GM04503 (cell line): Measurements from ENCODE around the gene SLC38A11.

Experiments used
- DNase-seq: peaks from one replicate; pipeline ENCODE4 v3.0.0-alpha.2; 2012; ENCODE audit warnings: low read depth

Gene SLC38A11

DNA sequence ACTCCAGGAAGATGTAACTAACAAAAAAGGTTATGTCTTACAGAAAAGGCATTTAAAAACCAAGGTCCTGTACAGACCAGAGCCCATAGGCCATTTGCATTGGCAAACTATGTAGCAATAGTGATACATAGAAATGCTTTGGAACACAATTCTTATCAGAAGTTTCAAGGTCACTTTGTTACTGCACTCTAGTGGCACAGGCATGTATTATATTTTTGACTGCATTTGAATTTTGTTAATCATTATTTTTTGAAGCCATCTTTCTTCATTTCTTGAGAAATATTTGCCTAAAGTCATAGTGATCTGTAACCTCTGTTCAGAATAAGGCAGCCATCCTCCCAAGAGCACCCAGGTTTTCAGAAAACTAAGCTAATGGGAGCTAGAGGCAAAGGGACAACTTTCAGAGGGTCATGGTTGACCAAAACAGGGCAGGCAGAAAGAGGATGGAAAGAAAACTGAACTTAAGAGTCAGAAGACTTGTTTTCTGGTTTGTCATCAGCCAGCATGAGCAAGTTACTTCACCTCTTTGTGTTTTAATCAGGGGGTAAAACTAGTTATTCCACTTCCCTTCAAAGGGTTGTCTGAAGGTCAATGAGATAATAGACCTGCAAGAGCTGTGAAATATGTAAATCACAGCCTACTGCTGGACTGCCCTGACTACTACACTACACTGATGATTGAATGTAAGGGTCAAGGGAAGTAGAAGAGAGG lies 41.5 kb downstream of the SLC38A11 start:
- DNase-seq = no peak

DNA sequence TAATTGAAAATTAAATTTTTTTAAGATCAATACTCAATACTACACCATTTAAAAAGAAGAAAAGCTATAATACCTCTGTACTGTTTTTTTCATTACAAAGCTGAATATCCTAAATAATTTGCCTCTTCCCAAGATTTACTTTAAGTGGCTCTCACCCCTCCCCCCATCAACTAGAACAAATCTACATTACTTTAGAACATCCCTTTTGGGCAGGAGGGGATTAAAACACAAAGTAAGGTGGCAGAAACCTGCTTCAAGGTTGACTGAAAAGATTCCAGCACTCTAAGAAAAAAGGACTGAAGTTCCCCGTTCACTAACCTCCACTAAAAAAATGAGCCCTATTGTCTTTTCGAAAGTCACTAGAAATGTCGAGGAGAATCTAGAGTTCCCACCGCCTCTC lies 42.3 kb downstream of the SLC38A11 start:
- DNase-seq = no peak

DNA sequence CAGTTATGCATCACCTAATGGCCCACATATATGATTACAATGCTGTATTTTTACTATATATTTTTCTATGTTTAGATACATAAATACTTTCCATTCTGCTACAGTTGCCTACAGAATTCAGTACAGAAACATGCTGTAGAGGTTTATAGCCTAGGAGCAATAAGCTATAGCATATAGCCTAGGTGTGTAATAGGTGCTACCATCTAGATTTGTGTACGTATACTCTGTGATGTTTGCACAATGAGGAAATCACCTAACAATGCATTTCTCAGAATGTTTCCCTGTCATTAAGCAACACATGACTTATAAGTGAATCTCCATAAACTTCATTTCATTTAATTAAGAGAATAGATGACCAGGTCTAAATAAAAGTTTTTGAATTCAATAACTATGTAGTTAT lies 43.5 kb downstream of the SLC38A11 start:
- no peak for DNase-seq

DNA sequence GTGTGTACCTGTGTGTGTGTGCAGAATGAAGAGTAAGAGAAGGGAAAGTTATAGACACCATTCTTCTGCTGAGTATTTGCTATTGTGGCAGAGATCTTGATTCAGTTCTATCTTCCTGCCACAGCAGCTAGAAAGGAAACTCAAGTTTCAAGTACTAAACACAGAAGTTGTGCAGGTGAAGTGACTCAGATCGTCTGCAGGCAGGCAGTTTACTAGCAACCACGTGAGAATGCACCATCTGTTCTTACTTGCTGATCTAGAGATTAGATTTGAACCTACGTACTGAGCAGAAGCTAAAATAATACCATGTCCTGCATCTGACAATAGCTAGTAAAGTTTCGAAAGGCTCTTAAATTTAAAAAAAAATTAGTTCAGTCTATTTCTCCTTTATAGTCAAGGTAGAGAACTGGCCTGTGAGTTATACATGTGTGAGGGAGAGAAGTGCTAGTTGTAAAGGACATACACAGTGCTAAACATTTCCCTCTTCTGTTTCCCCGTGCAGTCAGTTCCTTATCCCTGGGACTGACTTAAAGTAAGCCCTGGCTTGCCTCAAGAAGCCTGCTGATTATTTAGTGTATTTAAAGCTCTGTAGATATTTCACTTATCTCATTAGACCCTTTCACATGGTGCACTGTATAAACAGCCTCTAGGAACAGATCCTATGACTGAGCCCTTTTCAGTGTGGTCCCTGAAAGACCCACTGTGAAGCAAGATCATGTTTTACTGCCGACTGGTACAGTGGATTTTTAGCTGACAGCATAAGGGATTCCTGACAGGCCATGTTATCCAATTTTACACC lies 45.0 kb downstream of the SLC38A11 start:
- no peak for DNase-seq

DNA sequence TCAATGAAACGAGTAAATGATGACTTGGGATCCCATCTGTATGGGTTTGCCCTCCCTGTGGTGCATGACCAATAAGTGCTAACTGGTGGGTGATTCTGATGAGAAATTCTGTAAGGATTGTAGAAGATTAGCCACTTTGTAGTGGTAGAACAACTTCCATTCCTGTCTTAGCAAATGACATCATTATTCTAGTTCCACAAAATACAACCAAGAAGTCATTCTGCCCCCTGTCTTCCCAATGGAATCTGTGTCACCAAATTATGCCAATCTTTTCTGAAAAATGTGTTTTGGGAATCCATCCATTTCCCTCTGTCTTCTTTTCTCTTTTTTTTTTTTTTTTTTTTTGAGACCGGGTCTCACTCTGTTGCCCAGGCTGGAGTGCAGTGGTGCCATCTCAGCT lies 48.4 kb downstream of the SLC38A11 start:
- DNase-seq = no peak

DNA sequence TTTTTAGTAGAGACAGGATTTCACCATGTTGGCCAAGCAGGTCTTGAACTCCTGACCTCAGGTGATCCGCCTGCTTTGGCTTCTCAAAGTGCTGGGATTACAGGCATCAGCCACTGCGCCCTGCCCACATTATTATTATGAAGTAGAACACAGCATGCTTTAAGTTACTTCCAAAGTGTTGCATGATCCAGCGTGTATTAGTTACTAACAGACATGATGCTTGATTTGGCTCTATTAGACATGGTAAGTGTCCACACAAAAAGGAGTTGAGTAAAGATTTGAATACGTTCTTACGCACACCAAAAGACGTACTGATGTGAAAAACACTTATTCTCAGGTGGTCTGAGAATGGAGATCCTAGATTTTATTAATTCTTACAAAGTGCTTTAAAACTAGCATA lies 50.0 kb downstream of the SLC38A11 start:
- DNase-seq = no peak

DNA sequence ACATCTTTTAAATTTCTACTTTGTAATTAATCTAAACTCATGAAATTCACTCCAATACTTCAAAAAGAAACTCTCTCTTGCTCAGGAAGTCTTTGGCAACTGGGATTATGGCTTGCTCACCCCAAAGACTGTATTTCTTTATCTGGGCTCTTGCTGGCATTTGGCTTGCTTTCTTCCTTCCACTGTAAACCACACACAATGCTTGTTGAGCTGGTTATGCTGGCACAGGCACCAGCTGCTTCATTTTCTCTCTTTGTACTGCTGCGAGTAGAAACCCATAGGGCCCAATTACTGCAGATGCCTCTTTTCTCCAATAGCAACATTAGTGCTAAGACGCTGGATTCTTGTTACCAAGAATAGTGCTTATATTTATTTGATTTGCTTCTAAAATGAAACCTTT lies 51.4 kb downstream of the SLC38A11 start:
- DNase-seq = no peak

DNA sequence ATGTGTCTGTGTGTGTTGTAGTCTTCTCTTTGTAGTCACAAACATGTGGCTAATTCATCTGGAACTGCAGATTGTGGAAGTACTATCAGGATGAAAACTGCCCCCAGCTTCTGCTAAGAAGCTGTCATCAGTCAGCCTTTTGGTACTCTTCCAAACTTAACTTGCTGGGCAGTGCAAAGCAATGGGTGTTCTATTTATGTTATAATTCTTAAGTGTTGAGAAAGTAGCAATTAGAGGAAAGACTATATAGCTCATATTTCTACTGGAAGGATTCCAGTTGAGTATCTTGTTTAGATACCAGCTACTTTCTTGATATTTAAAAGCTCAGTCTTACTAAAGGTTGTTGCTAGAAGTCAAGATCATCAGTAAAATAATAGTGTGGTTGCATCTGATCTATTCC lies 52.1 kb downstream of the SLC38A11 start:
- DNase-seq = no peak

DNA sequence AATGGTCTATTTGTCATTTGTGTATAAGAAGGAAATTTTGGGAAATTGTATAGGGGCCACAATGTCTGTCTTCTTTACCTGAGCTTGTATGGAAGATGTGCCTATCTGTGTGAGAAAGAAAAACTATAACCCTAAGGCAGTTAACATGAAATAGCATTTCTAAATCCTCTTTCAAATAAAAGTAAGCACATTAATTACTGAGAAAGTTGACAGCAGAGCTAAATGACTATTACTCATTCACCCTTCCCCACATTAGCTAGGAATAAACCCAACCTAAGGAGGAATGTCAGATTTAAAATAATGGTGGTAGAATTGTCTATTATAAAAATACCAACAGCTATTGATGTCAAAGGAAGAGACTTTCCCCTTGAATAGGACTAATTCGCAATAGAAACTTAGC lies 56.2 kb downstream of the SLC38A11 start:
- DNase-seq = no peak

DNA sequence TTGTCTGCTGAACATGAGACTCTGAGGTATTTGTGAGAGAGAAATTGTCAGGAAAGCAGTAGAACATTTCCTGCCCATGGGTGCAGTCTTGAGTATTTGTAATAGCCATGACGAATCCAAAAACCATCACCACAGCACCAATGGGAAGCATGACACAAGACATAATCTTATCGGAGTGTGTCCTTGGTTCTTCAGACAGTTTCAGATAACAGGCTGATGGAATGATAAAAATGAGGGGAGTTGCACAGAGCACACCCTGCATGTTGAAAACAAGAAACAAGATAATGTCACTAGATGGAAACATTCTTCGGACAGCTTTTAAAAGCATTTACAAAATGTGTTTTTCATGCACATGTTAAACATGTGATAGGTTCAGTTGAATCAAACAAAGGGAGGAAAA lies 56.9 kb downstream of the SLC38A11 start:
- DNase-seq = no peak

DNA sequence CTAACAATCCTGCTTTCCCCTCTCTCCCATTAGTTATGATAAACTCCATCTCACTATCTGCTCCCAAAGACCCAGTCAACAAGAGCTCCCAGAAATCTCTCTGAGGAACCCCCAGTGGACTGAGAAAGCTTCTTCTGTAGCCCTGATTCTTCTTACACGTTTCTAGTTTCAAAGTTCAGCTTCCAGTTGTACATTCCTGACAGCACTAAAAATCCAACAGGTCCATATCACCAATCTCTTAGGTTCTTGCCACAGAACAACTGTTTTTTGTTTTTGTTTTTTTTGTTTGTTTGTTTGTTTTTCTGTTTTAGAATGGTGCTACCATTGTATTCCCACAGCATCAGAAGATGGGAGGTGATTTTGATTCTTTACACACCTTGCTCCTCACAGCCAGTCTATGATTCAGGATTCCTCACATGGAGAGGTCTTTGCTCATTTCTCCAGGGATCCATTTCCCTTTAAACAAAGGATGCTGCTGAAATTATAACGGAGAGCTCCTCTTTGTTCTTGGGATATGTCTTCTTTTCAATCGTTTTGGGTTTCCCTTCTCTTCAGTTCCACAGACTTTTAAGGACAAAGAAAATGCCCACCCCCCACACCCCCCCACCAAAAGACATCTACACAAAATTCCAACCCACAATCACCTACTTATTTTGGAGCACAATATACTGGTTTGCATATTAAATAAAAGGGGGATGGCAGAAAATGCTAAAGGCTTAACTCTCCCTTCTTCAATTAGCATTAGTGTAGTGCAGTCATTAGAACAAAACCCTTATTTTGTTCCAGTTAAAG lies 57.7 kb downstream of the SLC38A11 start:
- DNase-seq = no peak

DNA sequence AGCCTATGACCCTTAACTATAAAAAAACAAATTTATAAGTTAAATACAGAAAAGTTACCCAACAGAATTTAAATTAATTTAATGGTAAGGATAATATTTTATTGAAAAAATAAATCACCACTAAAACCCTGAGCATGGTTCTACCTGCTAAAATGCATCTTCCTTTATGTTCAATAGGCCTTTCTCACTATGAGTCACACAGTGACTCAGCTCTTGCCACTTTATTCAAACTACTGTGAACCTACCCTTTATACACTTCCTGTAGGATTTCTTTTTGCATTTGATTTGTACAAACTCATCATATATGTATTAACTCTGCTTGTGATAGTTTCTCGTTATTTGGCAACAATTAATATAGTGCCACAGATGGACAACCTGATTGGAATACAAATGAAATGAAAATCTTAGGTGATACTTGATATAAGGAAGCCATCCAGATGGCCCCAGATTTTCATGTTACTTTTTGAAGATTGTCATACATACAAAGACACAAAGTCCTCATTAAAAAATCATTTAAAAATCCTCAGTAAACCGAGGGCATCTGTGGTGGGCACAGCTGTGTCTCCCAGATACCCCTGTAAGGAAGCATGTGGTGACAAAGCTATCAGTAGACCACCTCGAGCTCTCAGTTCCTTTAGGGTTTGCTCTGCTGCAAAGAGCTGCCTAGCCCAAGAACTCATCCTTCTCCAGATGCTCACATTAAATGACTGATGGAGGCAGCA lies 58.5 kb downstream of the SLC38A11 start:
- DNase-seq = no peak

DNA sequence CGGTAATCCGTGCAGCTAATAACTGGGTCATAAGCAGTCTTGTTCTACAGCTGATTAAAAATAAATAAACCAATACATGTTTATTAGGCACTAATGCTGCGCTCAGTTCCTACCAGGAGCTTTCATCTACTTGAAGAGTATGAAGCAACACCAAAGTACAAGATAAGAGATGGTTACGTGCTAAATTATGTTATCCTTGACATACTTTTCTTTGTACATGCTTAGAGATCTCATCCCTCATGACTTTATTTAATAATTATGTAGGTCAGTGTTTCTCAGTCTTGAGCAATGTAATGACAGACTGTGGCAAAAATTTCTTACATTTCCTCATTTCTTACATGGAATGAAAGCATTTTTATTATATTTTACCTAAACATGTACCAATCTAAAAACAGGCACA lies 59.1 kb downstream of the SLC38A11 start:
- DNase-seq = no peak

DNA sequence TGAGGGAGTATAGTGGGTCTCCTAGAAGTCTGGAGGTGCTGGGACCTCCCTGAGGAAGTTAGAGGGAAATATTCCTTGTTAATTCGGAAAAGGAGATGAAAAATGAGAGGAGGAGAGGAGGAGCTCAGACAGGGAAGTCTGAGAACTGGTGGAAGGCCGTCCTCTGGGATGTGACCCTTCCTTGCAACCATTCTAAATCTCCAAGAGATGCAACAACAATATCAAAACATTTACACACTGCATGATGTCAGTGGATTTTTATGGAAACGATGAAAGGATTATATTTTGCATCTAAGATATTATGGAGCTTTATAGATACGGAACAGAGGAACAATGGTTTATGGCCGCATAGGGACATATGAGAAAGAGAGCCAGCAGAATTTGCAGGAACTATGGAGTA lies 63.9 kb downstream of the SLC38A11 start:
- DNase-seq = no peak

DNA sequence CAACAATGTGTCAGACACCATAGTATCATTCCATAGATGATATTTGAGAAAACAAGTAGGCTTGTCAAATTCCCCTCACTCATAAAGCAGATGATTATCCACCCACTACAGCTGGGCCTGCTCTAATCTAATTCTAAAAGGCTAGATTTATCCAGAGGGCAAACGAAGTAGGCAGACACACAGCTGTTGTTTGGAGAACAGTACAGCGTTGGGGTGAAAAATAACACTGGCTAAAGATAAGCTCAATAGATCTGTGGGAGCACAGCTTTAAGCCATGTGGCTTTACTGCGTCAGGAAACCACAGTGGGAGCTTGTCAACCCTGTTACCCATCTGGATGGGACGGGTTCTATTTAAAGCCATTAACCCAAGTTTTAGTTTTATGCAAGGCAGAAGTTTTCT lies 64.8 kb downstream of the SLC38A11 start:
- DNase-seq = no peak

DNA sequence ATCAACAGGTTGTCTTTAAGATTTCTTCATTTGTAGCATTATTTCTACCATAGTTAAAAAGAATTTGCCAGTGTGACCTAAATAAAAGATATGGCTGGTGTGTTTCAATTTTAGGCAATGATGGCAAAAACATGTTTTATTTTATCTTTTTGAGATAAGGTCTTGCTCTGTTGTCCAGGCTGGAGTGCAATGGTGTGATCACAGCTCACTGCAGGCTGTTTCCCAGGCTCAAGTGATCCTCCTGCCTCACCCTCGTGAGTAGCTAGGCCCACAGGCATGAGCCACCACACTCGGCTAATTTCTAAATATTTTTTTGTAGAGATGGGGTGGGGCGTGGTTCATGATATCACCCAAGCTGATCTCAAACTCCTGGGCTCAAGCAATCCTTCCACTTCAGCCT lies 66.7 kb downstream of the SLC38A11 start:
- DNase-seq = no peak

DNA sequence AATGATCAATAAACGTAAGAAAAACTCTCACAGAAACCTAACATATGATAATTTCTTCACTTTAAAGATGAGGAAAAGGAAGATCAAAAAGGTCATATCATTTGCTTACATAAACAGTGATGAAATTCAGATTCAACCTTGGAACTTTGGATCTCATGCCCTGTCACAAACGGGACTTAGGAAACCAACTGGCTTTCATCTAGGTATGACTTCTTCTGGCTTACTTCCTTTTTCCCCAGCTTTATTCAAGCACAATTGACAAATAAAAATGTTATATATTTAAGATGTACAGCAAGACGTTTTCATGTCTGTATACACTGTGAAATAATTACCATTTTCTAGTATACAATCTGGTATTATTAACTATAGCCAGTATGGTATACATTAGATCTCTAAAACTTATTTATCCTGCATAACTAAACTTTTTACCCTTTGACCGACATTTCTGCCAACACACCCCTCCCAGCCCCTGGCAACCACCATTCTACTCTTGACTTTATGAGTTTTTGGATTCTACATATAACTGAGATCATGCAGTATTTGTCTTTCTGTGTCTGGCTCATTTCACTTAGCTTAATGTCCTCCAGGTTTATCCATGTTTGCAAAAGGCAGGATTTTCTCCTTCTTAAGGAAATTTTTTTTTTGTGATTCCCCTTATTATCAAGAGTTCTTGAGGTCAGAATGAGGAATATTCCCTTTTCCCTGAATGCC lies 67.7 kb downstream of the SLC38A11 start:
- no peak for DNase-seq

DNA sequence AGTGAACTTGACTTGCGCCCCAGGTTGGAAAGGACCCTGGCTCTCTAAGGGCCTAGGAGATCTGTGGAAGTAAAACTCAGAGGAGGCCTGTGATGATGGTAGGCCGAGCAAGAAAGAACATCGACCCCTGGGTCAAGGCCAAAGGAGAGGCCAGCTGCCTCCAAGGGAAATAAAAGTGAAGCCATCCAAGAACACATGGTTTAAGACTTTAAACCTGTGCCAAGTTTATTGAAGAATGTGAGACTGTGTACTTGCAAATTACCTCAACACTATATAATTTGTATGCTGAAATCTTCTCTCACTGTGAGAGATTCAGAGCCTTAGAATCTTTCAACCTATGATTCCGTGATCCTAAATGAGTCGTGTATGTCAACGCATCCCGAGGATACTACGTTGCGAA lies 73.0 kb downstream of the SLC38A11 start:
- no peak for DNase-seq

DNA sequence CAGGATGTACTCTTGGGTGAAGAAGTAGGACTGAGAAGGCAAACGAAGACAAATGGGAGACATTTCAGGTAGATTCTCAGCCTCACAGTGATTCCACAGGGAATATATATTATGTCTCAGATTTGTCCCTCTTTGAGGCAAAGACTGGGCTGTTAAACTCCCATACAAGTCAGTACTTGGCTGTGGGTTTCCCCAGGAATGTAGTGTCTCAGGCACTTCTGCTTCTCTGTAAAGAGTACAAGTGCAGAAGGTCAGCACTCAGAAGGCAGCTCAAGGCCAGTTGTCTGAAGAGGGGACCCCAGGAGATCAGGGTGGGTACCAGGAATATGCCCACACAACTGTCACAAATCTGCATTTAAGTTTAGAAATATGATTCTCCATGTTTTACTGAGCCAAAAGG lies 73.8 kb downstream of the SLC38A11 start:
- no peak for DNase-seq

DNA sequence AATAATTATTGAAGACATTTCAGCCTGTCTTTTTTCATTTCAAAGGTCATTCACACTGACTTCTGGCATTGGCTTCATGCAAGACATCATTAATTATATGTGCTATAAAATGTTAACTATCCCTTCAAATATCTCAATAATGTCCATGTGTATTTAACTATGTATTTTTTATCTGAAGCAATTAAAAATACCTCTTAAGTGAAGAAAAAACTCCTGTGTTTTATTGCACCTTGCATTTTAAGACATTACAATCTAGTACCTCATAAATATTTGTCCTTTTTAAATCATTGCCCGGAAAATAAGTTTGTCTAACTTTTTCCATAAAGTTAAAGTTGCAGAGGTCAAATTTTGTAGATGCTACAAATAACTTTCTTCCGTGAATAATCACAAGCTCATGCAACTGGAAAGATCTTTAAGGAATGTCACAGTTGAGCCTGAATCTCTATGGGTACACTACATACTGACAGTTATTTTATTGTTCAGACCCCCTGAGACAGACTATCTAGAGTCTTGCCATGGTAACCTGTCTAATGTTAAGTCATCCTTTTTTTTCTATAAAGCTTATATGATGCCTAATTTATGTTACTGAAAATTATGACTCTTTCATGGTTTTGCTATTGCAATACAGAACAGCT lies 75.3 kb downstream of the SLC38A11 start:
- no peak for DNase-seq

DNA sequence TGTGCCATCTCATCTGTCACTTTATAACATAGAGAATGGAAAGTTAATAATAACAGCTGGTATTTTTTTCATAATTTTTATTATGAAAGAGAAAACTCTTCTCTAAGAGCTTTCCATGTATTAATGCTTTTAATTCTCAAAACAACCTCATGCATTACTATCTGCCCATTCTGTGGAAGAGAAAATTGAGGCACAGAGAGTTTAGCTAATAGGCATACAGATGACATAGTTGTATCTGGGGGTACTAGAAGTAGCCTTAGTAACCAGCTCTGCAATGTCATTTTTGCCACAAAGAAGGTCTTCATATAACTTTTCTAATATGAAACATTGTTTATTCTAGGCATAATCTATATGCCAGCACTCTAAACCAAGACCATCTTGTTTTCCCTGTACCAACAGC lies 77.4 kb downstream of the SLC38A11 start:
- no peak for DNase-seq
